Measurements from ENCODE around the gene PHYKPL. TPM values are rescaled to one million over a fixed set of nuclear protein-coding genes. Genes with fewer than 3 reads are reported as not detected.
"Not testable (repeated sequence)": the region's sequence is repeated elsewhere in the genome, so short reads cannot be mapped to it uniquely, and the experiment has no call there.

Gene PHYKPL
- total RNA-seq, 2 donors from 2014 or later, result 81.7 to 89.7 TPM

GRCh38 chr5:178202541-178202940, 30.1 kb downstream of the PHYKPL start:
- H3K36me3 Mint-ChIP-seq (ENCODE audit: insufficient read depth in 2 of 2), result peaks cover 15 to 17% of the 10 kb centered on the region in 2 donors
- H3K4me1 Mint-ChIP-seq (ENCODE audit: low read depth), result peaks cover 19% of the 10 kb centered on the region
- DNase-seq (no peak), ATAC-seq (replicated peaks in 1 of 2) (no peak)
- H3K27me3 Mint-ChIP-seq (ENCODE audit: low read depth), result no peaks in the 10 kb centered on the region
- H3K9me3 Mint-ChIP-seq, result peaks cover 0 to 2% of the 10 kb centered on the region in 2 donors
- no peak overlapping the region for H3K27ac Mint-ChIP-seq
- peak overlapping the region; percentile 57 to 71 for H3K4me3 Mint-ChIP-seq

GRCh38 chr5:178201927-178202235, 30.7 kb downstream of the PHYKPL start:
- Mint-ChIP-seq H3K4me3 (no peak overlapping the region), H3K4me1 (ENCODE audit: low read depth) (peaks cover 12% of the 10 kb centered on the region)

GRCh38 chr5:178201221-178201926, 31.2 kb downstream of the PHYKPL start:
- ATAC-seq (replicated peaks in 1 of 2) (no peak), DNase-seq (no peak)
- peaks cover 0 to 2% of the 10 kb centered on the region in 2 donors for H3K9me3 Mint-ChIP-seq
- peaks cover 7% of the 10 kb centered on the region for H3K4me1 Mint-ChIP-seq (ENCODE audit: low read depth)
- no peaks in the 10 kb centered on the region for H3K27me3 Mint-ChIP-seq (ENCODE audit: low read depth)
- H3K4me3 Mint-ChIP-seq, result no peak overlapping the region
- peaks cover 12 to 13% of the 10 kb centered on the region in 2 donors for H3K36me3 Mint-ChIP-seq (ENCODE audit: insufficient read depth in 2 of 2)
- no peak overlapping the region for H3K27ac Mint-ChIP-seq

More at GRCh38 chr5:178201927-178202235, 30.7 kb downstream of the PHYKPL start:
- no peak overlapping the region for H3K27ac Mint-ChIP-seq
- no peaks in the 10 kb centered on the region for H3K27me3 Mint-ChIP-seq (ENCODE audit: low read depth)
- DNase-seq (no peak), ATAC-seq (replicated peaks in 1 of 2) (no peak)
- H3K9me3 Mint-ChIP-seq, result peaks cover 0 to 2% of the 10 kb centered on the region in 2 donors
- peaks cover 15% of the 10 kb centered on the region in 2 donors for H3K36me3 Mint-ChIP-seq (ENCODE audit: insufficient read depth in 2 of 2)

- no peaks in the 10 kb centered on the region for H3K4me1 Mint-ChIP-seq (ENCODE audit: low read depth)
- H3K4me3 Mint-ChIP-seq, result no peak overlapping the region
- peaks cover 3% of the 10 kb centered on the region in 2 donors for H3K36me3 Mint-ChIP-seq (ENCODE audit: insufficient read depth in 2 of 2)
- H3K9me3 Mint-ChIP-seq, result peaks cover 0 to 2% of the 10 kb centered on the region in 2 donors
- no peak for ATAC-seq (replicated peaks in 1 of 2)
- DNase-seq, result no peak
- H3K27me3 Mint-ChIP-seq (ENCODE audit: low read depth), result peaks cover 3% of the 10 kb centered on the region
- no peak overlapping the region for H3K27ac Mint-ChIP-seq
Observed at GRCh38 chr5:178199581-178200434, 32.8 kb downstream of the PHYKPL start.

GRCh38 chr5:178198706-178199105, 33.9 kb downstream of the PHYKPL start:
- Mint-ChIP-seq H3K36me3 (ENCODE audit: insufficient read depth in 2 of 2) (no peaks in the 10 kb centered on the region), H3K27ac (no peak overlapping the region), H3K27me3 (ENCODE audit: low read depth) (peaks cover 7% of the 10 kb centered on the region), H3K4me3 (no peak overlapping the region), H3K4me1 (ENCODE audit: low read depth) (peaks cover 7% of the 10 kb centered on the region), H3K9me3 (peaks cover 0 to 2% of the 10 kb centered on the region in 2 donors)
- DNase-seq (no peak), ATAC-seq (replicated peaks in 1 of 2) (no peak)

DNA sequence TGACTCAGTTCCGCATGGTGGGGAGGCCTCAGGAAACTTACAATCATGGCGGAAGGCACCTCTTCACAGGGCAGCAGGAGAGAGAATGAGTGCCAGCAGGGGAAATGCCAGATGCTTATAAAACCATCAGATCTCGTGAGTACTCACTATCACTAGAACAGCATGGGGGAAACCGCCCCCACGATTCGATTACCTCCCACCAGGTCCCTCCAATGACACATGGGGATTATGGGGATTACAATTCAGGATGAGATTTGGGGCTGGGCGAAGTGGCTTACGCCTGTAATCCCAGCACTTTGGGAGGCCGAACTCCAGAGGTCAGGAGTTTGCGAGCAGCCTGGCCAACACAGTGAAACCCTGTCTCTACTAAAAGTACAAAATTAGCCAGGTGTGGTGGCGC, 34.5 kb downstream of the PHYKPL start:
- peaks cover 10% of the 10 kb centered on the region for H3K4me1 Mint-ChIP-seq (ENCODE audit: low read depth)
- peaks cover 13% of the 10 kb centered on the region for H3K27me3 Mint-ChIP-seq (ENCODE audit: low read depth)
- H3K9me3 Mint-ChIP-seq; DNase-seq; ATAC-seq (replicated peaks in 1 of 2); H3K36me3 Mint-ChIP-seq (ENCODE audit: insufficient read depth in 2 of 2); H3K27ac Mint-ChIP-seq; H3K4me3 Mint-ChIP-seq: not testable (repeated sequence)

- H3K36me3 Mint-ChIP-seq (ENCODE audit: insufficient read depth in 2 of 2), result no peaks in the 10 kb centered on the region
- peaks cover 18% of the 10 kb centered on the region for H3K27me3 Mint-ChIP-seq (ENCODE audit: low read depth)
- no peak overlapping the region for H3K27ac Mint-ChIP-seq
- DNase-seq (no peak), ATAC-seq (replicated peaks in 1 of 2) (no peak)
- H3K4me1 Mint-ChIP-seq (ENCODE audit: low read depth), result peaks cover 15% of the 10 kb centered on the region
- no peak overlapping the region for H3K4me3 Mint-ChIP-seq
- H3K9me3 Mint-ChIP-seq, result peaks cover 0 to 2% of the 10 kb centered on the region in 2 donors
Observed at GRCh38 chr5:178196986-178197385, 35.6 kb downstream of the PHYKPL start.

DNA sequence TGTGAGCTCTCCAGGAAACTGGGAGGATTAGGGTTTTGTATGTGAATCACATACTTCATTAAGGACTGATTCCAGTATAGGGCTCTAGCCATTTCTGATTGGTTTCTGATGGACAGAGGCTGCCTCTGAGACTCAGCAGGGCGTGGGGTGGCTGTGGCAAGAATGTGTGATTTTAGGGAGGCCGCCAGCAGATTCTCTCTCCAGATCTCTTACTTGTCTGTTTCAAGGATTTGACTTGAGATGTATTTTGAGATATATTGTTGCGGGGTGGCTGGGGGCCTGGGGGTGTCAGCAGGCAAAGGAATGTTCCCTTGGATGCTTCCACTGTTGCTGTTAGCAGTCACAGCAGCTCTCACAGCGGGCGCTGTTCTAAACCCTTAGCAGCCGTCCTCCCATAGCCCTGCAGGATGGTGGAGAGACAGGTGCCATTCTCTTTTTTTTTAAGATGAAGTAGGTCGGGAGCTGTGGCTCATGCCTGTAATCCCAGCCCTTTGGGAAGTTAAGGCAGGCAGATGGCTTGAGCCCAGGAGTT, 36.3 kb downstream of the PHYKPL start:
- Mint-ChIP-seq H3K27me3 (ENCODE audit: low read depth) (peaks cover 18% of the 10 kb centered on the region), H3K27ac (no peak overlapping the region), H3K9me3 (peaks cover 0 to 2% of the 10 kb centered on the region in 2 donors), H3K4me1 (ENCODE audit: low read depth) (peaks cover 15% of the 10 kb centered on the region), H3K36me3 (ENCODE audit: insufficient read depth in 2 of 2) (no peaks in the 10 kb centered on the region), H3K4me3 (no peak overlapping the region)
- no peak for DNase-seq
- no peak for ATAC-seq (replicated peaks in 1 of 2)

- Mint-ChIP-seq H3K36me3 (ENCODE audit: insufficient read depth in 2 of 2) (no peaks in the 10 kb centered on the region), H3K4me3 (no peak overlapping the region), H3K27ac (no peak overlapping the region), H3K4me1 (ENCODE audit: low read depth) (peaks cover 15% of the 10 kb centered on the region), H3K9me3 (peaks cover 0 to 2% of the 10 kb centered on the region in 2 donors), H3K27me3 (ENCODE audit: low read depth) (peaks cover 18% of the 10 kb centered on the region)
- ATAC-seq (replicated peaks in 1 of 2), result peak; percentile 36 to 42
- DNase-seq, result no peak
Observed at GRCh38 chr5:178194026-178194425, 38.6 kb downstream of the PHYKPL start.

DNA sequence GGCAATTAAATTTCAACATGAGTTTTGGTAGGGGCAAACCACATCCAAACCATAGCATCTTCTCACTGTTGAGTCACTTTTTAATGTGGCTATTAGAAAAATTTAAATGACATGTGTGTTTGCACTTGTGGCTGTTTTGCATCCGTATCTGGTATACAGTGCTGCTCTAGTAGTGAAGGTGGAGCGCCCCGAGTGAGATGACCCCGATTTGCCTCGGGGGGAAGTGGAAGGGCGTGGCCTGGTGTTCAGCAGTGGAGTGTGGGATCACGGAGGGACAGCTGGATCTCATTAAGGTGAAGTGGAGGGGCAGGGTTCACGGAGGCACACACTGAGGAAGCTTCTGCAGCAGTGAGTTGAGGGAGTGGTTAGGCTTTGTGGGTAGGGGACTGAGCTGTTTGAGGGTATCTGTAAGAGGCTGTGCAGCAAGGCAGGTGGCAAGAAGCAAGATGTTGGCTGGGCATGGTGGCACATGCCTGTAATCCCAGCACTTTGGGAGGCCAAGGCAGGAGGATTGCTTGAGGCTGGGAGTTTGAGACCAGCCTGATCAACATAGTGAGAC, 39.3 kb downstream of the PHYKPL start:
- Mint-ChIP-seq H3K27ac (no peak overlapping the region), H3K36me3 (ENCODE audit: insufficient read depth in 2 of 2) (no peaks in the 10 kb centered on the region), H3K4me1 (ENCODE audit: low read depth) (peaks cover 15% of the 10 kb centered on the region), H3K9me3 (peaks cover 0 to 2% of the 10 kb centered on the region in 2 donors), H3K4me3 (no peak overlapping the region), H3K27me3 (ENCODE audit: low read depth) (peaks cover 18% of the 10 kb centered on the region)
- no peak for ATAC-seq (replicated peaks in 1 of 2)
- no peak for DNase-seq

DNA sequence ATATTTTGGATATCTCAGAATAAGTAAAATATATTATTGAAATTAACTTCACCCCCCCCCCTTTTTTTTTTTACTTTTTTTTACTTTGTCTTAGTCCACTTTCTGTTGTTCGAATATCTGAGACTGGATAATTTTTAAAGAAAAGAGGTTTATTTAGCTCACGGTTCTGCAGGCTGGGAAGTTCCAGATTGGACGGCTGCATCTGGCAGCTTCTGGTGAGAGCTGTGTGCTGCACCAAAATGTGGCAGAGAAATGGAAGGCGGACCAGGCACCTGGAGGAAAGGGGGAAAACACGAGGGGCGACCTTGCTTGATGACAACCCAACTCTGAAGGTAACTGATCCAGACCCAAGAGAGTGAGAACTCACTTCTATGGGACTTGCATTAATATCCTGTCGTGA, 39.8 kb downstream of the PHYKPL start:
- Mint-ChIP-seq H3K4me1 (ENCODE audit: low read depth) (peaks cover 15% of the 10 kb centered on the region), H3K36me3 (ENCODE audit: insufficient read depth in 2 of 2) (no peaks in the 10 kb centered on the region), H3K27ac (no peak overlapping the region), H3K27me3 (ENCODE audit: low read depth) (peaks cover 18% of the 10 kb centered on the region), H3K4me3 (no peak overlapping the region), H3K9me3 (no peaks in the 10 kb centered on the region)
- ATAC-seq (replicated peaks in 1 of 2), result no peak
- no peak for DNase-seq

DNA sequence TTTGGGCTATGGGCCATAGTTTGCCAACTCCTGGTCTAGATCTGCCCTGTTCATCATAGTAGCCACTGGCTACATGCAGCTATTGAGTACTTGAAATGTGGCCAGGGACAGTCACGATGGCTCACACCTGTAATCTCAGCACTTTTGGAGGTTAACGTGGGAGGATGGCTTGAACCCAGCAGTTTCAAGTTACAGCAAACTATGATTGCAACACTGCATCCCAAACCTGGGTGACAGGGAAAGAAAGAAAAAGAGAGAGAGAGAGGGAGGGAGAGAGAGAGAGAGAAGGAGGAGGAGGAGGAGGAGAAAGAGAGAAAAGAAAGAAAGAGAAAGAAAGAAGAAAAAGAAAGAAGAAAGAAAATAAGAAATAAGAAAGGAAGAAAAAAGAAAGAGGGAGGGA, 40.4 kb downstream of the PHYKPL start:
- no peak overlapping the region for H3K4me3 Mint-ChIP-seq
- H3K27me3 Mint-ChIP-seq (ENCODE audit: low read depth), result peaks cover 18% of the 10 kb centered on the region
- H3K27ac Mint-ChIP-seq, result no peak overlapping the region
- ATAC-seq (replicated peaks in 1 of 2) (peak in 1 of 2 donors; percentile 53), DNase-seq (no peak)
- H3K9me3 Mint-ChIP-seq, result no peaks in the 10 kb centered on the region
- no peaks in the 10 kb centered on the region for H3K36me3 Mint-ChIP-seq (ENCODE audit: insufficient read depth in 2 of 2)
- H3K4me1 Mint-ChIP-seq (ENCODE audit: low read depth), result peaks cover 15% of the 10 kb centered on the region

DNA sequence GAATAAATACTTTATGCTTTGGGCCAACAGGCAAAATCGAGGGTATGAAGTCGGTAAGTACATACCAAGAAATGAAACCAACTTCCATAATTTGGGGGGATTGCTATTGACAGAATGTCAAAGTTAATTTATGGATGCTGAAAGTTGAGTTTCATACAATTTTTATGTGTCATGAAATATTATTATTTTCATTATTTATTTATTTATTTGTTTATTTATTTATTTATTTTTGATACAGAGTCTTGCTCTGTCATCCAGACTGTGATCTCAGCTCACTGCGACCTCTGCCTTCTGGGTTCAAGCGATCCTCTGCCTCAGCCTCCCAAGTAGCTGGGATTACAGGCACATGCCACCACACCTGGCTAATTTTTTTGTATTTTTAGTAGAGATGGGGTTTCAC, 40.9 kb downstream of the PHYKPL start:
- H3K9me3 Mint-ChIP-seq, result no peaks in the 10 kb centered on the region
- H3K27me3 Mint-ChIP-seq (ENCODE audit: low read depth), result peaks cover 18% of the 10 kb centered on the region
- no peak overlapping the region for H3K4me3 Mint-ChIP-seq
- H3K4me1 Mint-ChIP-seq (ENCODE audit: low read depth), result peaks cover 15% of the 10 kb centered on the region
- no peaks in the 10 kb centered on the region for H3K36me3 Mint-ChIP-seq (ENCODE audit: insufficient read depth in 2 of 2)
- H3K27ac Mint-ChIP-seq, result no peak overlapping the region
- no peak for ATAC-seq (replicated peaks in 1 of 2)
- no peak for DNase-seq
